Measurements from ENCODE around the gene RSRP1.
"Not testable (repeated sequence)": the region's sequence is repeated elsewhere in the genome, so short reads cannot be mapped to it uniquely, and the experiment has no call there.

RSRP1 gene

DNA sequence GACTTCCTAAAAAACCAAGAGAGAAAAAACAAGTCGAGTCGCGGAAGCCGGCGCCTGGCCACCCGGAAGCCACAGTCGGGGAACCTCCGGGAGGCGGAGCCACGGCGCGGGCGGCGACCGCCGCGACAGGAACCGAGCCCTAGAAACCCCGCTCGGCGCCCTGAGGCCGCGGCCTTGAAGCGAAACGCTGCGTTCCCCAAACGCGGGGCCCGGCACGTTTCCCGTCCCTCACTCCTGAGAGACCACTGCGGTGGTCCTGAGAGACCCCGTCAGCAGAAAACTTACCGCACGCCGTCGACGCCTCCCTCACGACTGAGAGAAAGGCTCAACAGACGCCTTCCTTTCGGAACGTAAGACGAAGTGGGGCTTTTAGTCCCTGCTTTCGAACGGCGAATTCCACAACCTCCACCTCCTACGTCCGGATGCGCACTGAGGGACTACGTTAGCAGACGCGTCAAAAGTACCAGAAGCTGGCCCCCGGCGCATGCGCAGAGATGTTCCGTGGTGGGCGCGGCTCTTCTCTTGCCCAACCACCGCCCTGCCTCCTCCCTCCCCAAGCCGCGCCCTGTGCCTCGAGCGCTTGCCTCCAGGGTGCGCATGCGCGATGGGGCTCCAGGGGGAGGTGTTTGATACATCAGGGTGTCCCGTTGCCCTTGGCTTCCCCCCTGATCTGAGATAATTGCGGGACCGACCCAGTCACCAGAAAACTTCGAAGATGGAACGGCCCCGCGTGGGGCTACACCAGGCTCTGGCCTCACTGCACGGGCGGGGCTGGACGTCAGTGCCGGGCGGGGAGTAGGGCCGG, at the start of gene RSRP1:
RSRP1 (minus strand) TSS at position 431 of the 805 bp plus-strand sequence. CDS start 491 bp downstream, outside the sequence.
- peak; percentile 100 for DNase-seq

DNA sequence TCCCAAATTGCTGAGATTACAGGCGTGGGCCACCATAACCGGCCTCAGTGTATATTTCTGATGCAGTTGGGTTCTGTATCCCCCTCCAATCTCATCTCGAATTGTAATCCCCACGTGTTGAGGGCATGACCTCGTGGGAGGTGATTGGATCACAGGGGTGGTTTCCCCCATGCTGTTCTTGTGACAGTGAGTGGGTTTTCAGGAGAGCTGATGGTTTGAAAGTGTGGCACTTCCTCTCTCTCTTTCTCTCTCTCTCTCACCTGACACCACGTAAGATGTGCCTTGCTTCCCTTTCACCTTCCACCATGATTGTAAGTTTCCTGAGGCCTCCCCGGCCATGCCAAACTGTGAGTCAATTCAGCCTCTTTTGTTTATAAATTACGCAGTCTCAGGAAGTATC, 49.2 kb upstream of the RSRP1 start:
- not testable (repeated sequence) for DNase-seq

DNA sequence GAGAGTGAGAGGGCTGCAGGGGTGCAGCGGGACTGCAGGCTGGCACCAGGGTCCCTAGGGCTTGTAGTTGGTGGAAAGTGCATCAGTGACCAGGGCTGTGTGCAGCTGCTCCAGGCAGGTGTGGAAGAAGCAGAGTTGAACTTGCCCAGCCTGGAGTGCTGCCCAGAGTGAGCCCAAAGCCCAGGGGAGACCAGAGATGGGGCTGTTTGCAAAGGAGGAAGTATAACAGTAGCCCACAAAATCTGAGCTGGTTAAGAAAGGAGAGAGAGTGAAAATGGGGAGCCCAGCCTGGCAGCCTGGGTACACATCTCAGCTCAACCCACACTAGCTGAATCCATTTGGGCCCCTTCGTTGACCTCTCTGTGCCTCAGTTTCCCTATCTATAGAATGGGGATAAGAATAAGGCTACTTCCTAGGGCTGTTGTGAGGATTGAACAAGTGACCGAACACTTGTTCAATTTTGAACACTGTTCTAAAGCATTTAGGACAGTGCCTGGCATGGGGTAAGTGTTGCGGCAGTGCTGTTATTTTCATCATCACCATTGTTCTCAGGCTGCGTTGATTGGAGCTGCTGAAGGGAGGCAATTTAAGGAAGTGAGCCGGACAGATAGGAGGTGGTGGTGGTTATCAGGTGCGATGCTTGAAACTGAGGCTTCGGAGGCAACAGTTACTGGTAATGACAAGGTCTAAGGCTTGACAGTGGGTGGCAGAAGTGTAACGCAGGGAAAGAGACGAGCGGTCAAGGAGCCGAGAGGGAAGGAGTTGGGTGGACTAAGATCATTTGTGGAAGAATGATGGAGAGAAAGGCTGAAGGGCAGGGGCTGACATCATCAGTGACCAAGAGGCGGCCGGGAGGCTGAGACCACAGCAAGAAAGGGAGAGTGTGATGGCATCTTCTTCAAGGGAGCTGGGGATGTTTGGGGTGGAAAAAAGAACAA, 47.9 kb upstream of the RSRP1 start:
- not testable (repeated sequence) for DNase-seq

DNA sequence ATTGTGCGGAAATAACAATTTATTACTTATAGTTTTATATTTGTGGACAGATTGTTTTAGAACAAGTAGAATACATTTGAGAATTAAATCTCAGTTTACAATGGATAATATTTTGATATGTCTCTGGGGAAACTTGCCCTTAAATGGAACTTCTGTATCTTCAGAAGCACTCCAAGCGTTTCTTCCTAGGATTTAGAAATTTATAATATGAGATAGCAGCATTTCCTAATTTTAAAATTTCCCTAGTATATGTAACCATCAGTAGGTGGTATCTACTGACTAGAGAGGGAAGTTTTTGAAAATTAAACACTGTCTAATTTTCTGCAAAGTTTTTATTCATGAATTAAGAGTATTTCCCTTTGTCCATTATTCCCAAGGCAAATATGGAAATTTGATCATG, 46.2 kb upstream of the RSRP1 start:
- not testable (repeated sequence) for DNase-seq

DNA sequence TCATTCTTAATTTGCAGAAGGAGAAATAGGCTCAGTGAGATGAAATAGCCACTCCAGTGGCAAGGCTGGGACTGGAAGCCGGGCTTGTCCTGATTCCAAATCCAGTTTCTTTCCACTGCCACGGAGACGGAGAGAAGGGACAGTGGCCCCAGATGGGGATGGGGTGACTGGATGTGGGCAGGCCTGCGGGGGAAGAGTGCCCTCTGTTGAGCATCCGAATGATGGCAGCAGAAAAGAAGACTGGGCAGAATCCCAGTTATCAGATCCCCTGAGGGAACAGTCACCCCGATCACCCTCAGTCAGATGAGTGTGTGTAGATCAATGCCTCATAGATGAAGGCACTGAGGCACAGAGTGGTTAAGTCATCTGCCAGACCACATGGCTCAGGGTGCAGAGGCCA, 42.8 kb upstream of the RSRP1 start:
- not testable (repeated sequence) for DNase-seq

GRCh38 chr1:25288573-25289101, 41.4 kb upstream of the RSRP1 start:
- DNase-seq: not testable (repeated sequence)

DNA sequence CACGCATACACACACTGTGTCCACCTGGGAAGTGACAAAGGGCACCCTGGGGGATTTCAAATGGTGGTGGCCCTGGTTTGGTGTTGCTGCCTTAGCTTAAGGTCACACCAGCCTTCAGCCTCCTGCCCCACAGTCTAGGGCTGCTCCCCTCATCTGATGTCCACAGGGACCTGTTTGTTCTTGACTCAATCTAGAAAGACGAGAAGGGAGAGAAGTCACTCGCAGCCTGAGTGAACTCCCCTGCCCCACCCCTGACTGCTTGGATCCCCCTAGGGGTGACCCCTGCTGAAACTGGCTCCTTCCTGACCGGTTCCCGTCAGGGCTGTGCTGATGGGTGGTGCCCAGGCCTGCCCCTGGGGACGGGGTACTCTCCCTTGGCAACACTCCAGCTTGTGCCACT, 39.9 kb upstream of the RSRP1 start:
- not testable (repeated sequence) for DNase-seq

DNA sequence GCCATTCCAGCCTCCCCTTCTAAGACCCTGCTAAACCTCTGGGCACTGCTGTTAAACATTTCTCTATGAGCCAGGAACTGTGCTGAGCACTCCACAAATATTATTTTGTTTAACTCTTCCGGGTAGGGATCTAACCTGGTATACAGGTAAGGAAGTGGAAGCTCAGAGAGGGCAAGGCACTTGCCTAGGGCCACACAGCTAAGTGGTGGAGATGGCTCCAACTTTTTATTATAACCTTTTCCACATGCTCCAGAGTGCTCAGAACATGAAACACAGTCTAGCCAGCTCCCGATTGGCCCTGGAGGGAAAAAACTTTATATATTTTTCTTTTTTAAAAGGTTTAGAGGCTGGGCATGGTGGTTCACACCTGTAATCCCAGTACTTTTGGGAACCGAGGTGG, 38.6 kb upstream of the RSRP1 start:
- DNase-seq: not testable (repeated sequence)

GRCh38 chr1:25279693-25280111, 32.4 kb upstream of the RSRP1 start:
- not testable (repeated sequence) for DNase-seq

DNA sequence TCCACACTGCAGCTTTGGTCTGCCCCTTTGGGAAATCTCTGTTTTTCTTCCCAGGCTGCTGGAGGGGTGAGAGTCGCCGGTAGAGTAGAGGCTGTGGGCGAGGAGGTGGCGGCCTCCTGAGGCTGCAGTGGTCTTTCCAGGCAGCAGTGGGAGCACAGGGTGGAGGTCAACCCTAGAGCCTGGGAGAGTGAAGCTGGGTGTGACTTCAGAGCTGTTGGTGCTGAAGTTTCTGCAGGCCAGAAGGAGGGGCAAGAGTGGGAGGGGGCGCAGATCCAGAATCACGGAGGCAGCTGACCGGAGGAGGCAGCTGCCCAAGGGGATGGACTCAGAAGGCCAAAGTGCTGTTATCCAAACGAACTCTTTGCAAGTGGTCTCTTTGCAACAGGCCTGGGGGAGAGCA, 31.5 kb upstream of the RSRP1 start:
- not testable (repeated sequence) for DNase-seq

- not testable (repeated sequence) for DNase-seq
Measured at GRCh38 chr1:25278358-25278757, 31.1 kb upstream of the RSRP1 start.

DNA sequence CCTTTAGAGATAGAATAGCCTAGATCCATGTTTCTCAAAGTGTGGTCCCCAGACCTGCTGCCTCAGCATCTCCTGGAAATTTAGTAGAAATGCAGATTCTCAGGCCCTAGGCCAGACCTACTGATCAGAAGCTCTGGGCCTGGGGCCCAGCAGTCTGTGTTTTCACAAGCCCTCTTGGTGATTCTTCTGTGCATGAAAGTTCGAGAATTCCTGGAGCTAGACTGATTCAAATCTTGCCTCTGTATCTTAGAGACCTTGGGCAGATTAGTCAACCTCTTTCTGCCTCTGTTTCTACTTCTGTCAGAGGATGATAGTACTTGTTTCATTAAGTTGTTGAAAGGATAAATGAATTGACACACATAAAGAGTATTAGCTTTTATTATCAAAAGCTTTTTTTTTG, 30.0 kb upstream of the RSRP1 start:
- DNase-seq: not testable (repeated sequence)

- DNase-seq: not testable (repeated sequence)
Measured at GRCh38 chr1:25275648-25276047, 28.4 kb upstream of the RSRP1 start.

- not testable (repeated sequence) for DNase-seq
Measured at GRCh38 chr1:25272238-25272637, 25.0 kb upstream of the RSRP1 start, which contains the start of gene RHD. Gene RHD (plus strand): TSS chr1:25272509. CDS start chr1:25272548, 39 bp downstream.

DNA sequence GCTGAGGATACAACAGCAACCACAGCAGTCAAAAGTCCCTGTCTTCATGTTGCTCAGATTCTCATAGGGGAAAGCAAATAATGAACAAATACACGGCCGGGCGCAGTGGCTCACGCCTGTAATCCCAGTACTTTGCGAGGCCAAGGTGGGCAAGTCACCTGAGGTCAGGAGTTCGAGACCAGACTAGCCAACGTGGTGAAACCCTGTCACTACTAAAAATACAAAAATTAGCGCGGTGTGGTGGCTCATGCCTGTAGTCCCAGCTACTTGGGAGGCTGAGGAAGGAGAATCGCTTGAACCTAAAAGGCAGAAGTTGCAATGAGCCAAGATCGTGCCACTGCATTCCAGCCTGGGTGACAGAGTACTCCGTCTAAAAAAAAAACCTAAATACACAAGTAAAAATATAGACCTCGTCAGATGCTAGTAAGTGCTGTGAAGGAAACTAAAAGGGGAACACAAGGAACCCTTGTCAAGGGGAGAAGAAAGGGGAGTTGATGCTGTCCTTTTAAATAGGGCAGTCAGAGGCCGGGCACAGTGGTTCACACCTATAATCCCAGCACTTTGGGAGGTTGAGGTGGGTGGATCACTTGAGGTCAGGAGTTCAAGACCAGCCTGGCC, 21.0 kb upstream of the RSRP1 start:
- DNase-seq: not testable (repeated sequence)

GRCh38 chr1:25267288-25268142, 20.3 kb upstream of the RSRP1 start:
- peak; percentile 85 for DNase-seq

DNA sequence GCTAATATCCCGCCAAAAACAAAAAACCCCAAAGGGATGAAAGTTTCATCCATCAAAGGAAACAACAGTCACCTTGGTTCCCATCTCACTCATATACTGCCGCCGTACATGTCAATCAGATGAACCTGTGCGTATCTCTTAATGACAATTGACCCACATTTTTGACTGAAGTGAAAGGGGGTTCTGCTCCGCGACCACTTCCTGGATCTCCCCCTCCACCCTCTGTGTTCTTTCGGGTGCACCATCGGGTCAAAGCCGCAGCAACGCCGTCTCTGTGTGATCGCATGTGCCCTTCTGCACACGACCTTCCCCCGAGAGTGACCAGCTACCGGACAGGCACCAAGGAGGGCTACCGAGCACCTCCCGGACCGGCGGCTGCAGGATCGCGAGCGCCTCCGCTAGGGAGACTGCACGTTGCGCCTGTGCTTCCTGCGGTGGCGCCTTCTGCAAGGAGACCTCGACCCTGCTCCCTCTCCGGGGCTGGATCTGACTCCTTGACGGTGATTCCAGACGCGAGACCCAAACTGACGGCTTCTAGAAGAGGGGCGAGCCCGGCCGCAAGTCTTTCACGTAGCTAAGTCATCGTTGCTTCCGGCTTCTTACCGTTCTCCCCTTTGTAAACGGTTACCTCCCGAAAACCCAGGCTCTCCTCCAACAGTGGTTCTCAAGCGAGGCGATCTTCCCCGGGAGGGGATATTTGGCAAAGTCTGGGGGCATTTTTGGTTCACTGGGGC, 19.5 kb upstream of the RSRP1 start:
- not testable (repeated sequence) for DNase-seq

- not testable (repeated sequence) for DNase-seq
Measured at GRCh38 chr1:25260336-25260735, 13.1 kb upstream of the RSRP1 start.

DNA sequence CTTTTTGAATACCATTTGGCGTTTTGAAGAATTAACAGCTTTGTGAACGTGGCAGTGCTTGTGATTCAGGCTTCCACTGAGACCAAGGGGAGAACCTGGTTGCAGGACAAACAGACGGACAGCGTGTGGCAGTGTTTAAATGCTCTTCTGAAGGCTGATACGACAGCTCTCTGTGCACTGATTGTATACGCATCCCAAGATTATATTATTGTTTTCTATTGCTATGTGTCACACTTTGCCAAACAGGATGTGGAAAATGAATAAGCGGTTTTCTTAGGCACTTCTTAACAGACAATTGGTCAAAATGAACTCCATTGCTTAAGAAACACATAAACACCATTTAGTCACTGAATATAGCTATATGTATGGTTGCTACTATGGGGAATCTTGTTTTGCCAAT, 12.6 kb upstream of the RSRP1 start:
- not testable (repeated sequence) for DNase-seq

- DNase-seq: no peak
Measured at GRCh38 chr1:25257196-25257595, 9.9 kb upstream of the RSRP1 start.

- DNase-seq: no peak
Measured at GRCh38 chr1:25256578-25256965, 9.3 kb upstream of the RSRP1 start.
